ENCODE data around the gene PRR23A. TPM values are rescaled to one million over a fixed set of nuclear protein-coding genes. Genes with fewer than 3 reads are reported as not detected.

Gene PRR23A
- total RNA-seq, 4 donors from 2014 or later, result not detected

DNA sequence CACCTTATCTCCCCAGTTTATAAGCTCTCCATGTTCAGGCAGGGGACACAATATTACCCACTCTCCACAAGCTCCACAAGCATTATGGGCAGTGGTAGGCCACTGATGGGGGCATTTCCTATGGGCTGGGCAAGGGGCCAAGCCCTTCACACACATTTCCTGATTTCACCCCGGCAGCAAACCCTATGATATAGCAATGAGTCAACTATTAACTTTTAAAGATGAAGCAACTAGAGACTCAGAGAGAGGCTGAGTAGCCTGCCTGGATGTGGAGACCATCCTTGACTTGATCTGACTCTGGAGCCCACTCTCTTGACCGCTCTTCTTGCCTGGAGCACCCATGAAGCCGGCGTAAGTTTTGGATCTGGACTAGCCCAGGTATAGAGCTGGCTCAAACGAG is 31.6 kb downstream of the PRR23A start:
- Histone ChIP-seq H3K9me3 (no peaks in the 10 kb centered on the region), H3K27me3 (no peaks in the 10 kb centered on the region), H3K4me1 (no peaks in the 10 kb centered on the region), H3K27ac (no peak overlapping the region), H3K4me3 (no peak overlapping the region), H3K36me3 (no peaks in the 10 kb centered on the region)
- in situ Hi-C loops (cut with MboI; ENCODE audit: low sequenced_read_pairs in 4 of 4) (no loop called here), intact Hi-C loops (cut with DNase I; ENCODE audit: low total_unique reads) (no loop called here)
- ATAC-seq, result no peak
- TF ChIP-seq, protein P1, sequence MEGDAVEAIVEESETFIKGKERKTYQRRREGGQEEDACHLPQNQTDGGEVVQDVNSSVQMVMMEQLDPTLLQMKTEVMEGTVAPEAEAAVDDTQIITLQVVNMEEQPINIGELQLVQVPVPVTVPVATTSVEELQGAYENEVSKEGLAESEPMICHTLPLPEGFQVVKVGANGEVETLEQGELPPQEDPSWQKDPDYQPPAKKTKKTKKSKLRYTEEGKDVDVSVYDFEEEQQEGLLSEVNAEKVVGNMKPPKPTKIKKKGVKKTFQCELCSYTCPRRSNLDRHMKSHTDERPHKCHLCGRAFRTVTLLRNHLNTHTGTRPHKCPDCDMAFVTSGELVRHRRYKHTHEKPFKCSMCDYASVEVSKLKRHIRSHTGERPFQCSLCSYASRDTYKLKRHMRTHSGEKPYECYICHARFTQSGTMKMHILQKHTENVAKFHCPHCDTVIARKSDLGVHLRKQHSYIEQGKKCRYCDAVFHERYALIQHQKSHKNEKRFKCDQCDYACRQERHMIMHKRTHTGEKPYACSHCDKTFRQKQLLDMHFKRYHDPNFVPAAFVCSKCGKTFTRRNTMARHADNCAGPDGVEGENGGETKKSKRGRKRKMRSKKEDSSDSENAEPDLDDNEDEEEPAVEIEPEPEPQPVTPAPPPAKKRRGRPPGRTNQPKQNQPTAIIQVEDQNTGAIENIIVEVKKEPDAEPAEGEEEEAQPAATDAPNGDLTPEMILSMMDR (IDR thresholded peaks at IDR 0.05 in 4 of 5, conservative IDR thresholded peaks at IDR 0.05 in 1 of 5), result no peak
- TF ChIP-seq POLR2A (IDR thresholded peaks at IDR 0.05), result no peak
- DNase-seq, result no peak

DNA sequence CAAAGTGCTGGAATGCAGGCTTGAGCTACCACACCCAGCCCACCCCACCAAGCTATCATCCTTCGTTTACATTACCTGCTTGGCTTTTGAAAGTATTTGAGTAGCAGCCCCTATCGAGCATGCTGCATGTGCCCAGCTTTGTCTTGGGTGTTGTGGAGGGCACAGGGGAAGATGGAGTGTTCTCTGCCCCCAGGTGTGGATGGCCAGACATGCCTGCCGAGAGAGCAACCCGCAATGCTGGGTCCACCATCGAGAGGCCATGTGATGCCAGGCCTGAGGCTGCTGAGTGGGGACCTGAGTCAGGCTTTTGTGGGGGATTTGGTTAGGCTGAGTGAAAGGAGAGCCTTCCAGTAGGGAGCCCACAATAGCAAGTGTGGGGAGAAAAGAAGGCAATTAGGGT is 33.1 kb downstream of the PRR23A start:
- intact Hi-C loops (cut with DNase I; ENCODE audit: low total_unique reads), result no loop called here
- in situ Hi-C loops (cut with MboI; ENCODE audit: low sequenced_read_pairs in 4 of 4), result no loop called here
- Histone ChIP-seq H3K9me3 (no peaks in the 10 kb centered on the region), H3K27ac (no peak overlapping the region), H3K36me3 (no peaks in the 10 kb centered on the region), H3K4me1 (no peaks in the 10 kb centered on the region), H3K27me3 (no peaks in the 10 kb centered on the region), H3K4me3 (no peak overlapping the region)
- TF ChIP-seq POLR2A (IDR thresholded peaks at IDR 0.05), result no peak
- TF ChIP-seq, protein P1 (IDR thresholded peaks at IDR 0.05 in 4 of 5, conservative IDR thresholded peaks at IDR 0.05 in 1 of 5), result no peak
- DNase-seq (no peak), ATAC-seq (no peak)

DNA sequence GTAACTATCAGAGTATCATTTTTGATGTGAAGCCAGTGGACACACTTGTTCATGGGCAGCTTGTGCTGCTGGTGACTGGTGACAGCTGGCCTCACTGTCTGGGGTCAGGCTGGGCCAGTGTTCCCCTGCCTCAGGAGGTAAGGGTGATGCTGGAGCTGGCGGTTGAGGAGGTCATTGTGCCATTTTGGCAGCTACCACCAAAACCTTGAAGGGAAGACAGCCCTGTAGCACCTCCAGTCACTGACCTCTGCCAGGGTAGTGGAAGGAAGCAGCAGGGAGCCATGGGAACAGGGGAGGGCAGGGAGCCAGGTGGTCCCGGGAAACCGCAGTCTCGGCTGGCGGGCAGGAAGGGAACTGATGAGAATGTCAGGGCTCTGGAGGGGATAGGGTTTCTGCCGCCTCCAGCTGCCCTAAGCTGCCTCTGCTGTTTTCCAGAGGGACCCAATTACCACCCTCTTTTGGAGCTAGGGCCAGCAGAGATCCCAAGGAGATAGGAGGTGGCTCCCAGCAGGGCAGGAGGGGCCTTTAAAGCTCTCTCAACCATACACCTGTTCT is 34.2 kb downstream of the PRR23A start:
- ATAC-seq (no peak), DNase-seq (no peak)
- in situ Hi-C loops (cut with MboI; ENCODE audit: low sequenced_read_pairs in 4 of 4) (no loop called here), intact Hi-C loops (cut with DNase I; ENCODE audit: low total_unique reads) (no loop called here)
- Histone ChIP-seq H3K4me1 (no peaks in the 10 kb centered on the region), H3K4me3 (no peak overlapping the region), H3K27ac (no peak overlapping the region), H3K27me3 (no peaks in the 10 kb centered on the region), H3K9me3 (no peaks in the 10 kb centered on the region), H3K36me3 (no peaks in the 10 kb centered on the region)
- TF ChIP-seq, protein P1 (IDR thresholded peaks at IDR 0.05 in 4 of 5, conservative IDR thresholded peaks at IDR 0.05 in 1 of 5), result no peak
- TF ChIP-seq POLR2A (IDR thresholded peaks at IDR 0.05), result no peak

DNA sequence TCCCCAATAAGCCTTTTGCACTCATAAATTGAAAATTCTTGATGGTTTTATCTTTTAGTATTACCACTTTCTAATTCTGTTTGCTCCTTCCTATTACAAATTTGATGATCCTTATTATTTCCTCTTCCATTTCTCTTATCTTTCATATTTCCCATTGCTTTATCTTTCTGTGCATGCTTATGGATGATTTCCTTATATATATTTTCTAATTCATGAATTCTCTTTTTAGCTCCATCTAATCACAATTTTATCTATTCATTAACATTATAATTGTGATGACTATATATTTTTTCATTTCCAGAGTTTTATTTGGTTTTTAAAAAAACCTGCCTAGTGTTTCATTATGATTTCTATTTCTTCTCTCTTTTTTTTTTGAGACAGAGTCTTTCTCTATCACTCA is 41.1 kb downstream of the PRR23A start:
- no peaks in the 10 kb centered on the region for H3K4me1 ChIP-seq
- TF ChIP-seq, protein P1 (IDR thresholded peaks at IDR 0.05 in 4 of 5, conservative IDR thresholded peaks at IDR 0.05 in 1 of 5), result no peak
- TF ChIP-seq POLR2A (IDR thresholded peaks at IDR 0.05), result no peak
- H3K9me3 ChIP-seq, result peaks cover 0 to 3% (median 0%) of the 10 kb centered on the region in 3 donors
- intact Hi-C loops (cut with DNase I; ENCODE audit: low total_unique reads) (no loop called here), in situ Hi-C loops (cut with MboI; ENCODE audit: low sequenced_read_pairs in 4 of 4) (no loop called here)
- H3K36me3 ChIP-seq, result no peaks in the 10 kb centered on the region
- ATAC-seq, result no peak
- H3K27me3 ChIP-seq, result peaks cover 17 to 36% (median 29%) of the 10 kb centered on the region in 3 donors
- DNase-seq, result no peak
- no peak overlapping the region for H3K4me3 ChIP-seq
- no peak overlapping the region for H3K27ac ChIP-seq

DNA sequence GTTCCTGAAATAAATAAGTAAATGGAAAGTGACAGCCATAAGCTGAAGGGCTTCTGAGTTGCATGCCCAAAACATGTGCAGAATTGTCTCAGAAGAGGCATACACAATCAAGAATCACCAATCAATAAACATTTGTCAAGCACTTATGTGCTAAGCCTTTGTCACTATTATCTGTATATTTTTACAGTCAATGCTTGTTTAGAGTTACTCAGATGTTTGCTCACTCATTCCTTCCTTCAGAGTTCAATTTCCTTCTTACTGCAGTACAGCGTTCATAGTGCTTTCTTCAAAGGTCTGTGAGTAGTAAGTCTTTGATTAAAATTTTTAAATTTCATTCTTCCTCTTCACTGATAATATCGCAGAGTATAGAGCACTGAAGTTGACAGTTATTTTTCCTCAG is 41.8 kb downstream of the PRR23A start:
- in situ Hi-C loops (cut with MboI; ENCODE audit: low sequenced_read_pairs in 4 of 4), result no loop called here
- DNase-seq, result no peak
- intact Hi-C loops (cut with DNase I; ENCODE audit: low total_unique reads), result no loop called here

More for the DNA sequence above, 41.8 kb downstream of the PRR23A start:
- no peak for TF ChIP-seq POLR2A (IDR thresholded peaks at IDR 0.05)
- TF ChIP-seq, protein P1 (IDR thresholded peaks at IDR 0.05 in 4 of 5, conservative IDR thresholded peaks at IDR 0.05 in 1 of 5), result no peak
- Histone ChIP-seq H3K36me3 (no peaks in the 10 kb centered on the region), H3K27me3 (peaks cover 21 to 40% (median 29%) of the 10 kb centered on the region in 3 donors), H3K9me3 (peaks cover 0 to 3% (median 0%) of the 10 kb centered on the region in 3 donors), H3K27ac (no peak overlapping the region), H3K4me1 (no peaks in the 10 kb centered on the region), H3K4me3 (no peak overlapping the region)
- no peak for ATAC-seq

Data from gastrocnemius medialis (tissue), 4 donors.